Measurements from ENCODE around the gene FBXL19. TPM values are rescaled to one million over a fixed set of nuclear protein-coding genes. Genes with fewer than 3 reads are reported as not detected.
A peak's percentile ranks its signal among the peaks of the same experiment; 100 is the strongest.

The FBXL19 gene
- total and polyA plus RNA-seq, 2 experiments from 2014 or later: 2.1 to 19.4 TPM

GRCh38 chr16:30995927-30996323 is 72.6 kb downstream of the FBXL19 start:
- Histone ChIP-seq H3K4me1 (ENCODE audit: insufficient read depth) (peaks cover 26% of the 10 kb centered on the region), H3K36me3 (replicated peaks; ENCODE audit: insufficient read depth, low read depth) (no peaks in the 10 kb centered on the region), H2AFZ (no peak overlapping the region), H4K20me1 (ENCODE audit: insufficient read depth, poor library complexity, severe bottlenecking) (no peaks in the 10 kb centered on the region), H3K4me3 (no peak overlapping the region), H3K4me2 (peak overlapping the region; percentile 96), H3K9me2 (replicated peaks; ENCODE audit: insufficient read depth) (no peaks in the 10 kb centered on the region), H3K27me3 (peaks cover 4% of the 10 kb centered on the region), H3K79me2 (no peaks in the 10 kb centered on the region), H3K9me3 (ENCODE audit: low read depth) (no peaks in the 10 kb centered on the region), H3K27ac (peak overlapping the region; percentile 90)
- no peak for TF ChIP-seq EZH2 (IDR thresholded peaks at IDR 0.05; ENCODE audit: borderline replicate concordance)
- TF ChIP-seq CTCF (IDR thresholded peaks at IDR 0.05; ENCODE audit: poor library complexity): no peak
- DNase-seq (ENCODE audit: low spot score): no peak
- 91% methylated on average over 11 of the region's 11 CpGs for WGBS (ENCODE audit: low lambda C conversion rate, missing lambda C conversion rate)

GRCh38 chr16:30996324-30996984 is 73.1 kb downstream of the FBXL19 start:
- Histone ChIP-seq H3K9me3 (ENCODE audit: low read depth) (no peaks in the 10 kb centered on the region), H3K4me3 (peak overlapping the region; percentile 47), H2AFZ (peak overlapping the region; percentile 20), H3K79me2 (no peaks in the 10 kb centered on the region), H3K27me3 (peaks cover 4% of the 10 kb centered on the region), H3K4me1 (ENCODE audit: insufficient read depth) (peaks cover 26% of the 10 kb centered on the region), H3K4me2 (peak overlapping the region; percentile 96), H4K20me1 (ENCODE audit: insufficient read depth, poor library complexity, severe bottlenecking) (no peaks in the 10 kb centered on the region), H3K9me2 (replicated peaks; ENCODE audit: insufficient read depth) (no peaks in the 10 kb centered on the region), H3K27ac (peak overlapping the region; percentile 90), H3K36me3 (replicated peaks; ENCODE audit: insufficient read depth, low read depth) (no peaks in the 10 kb centered on the region)
- WGBS (ENCODE audit: low lambda C conversion rate, missing lambda C conversion rate): 35% methylated on average over 18 of the region's 23 CpGs
- TF ChIP-seq EZH2 (IDR thresholded peaks at IDR 0.05; ENCODE audit: borderline replicate concordance) (no peak), CTCF (IDR thresholded peaks at IDR 0.05; ENCODE audit: poor library complexity) (no peak), EZH2phosphoT487 (IDR thresholded peaks at IDR 0.05; ENCODE audit: low read depth, severe bottlenecking, unreplicated experiment) (no peak)
- DNase-seq (ENCODE audit: low spot score): peak; percentile 64

GRCh38 chr16:30996985-30997724 is 73.8 kb downstream of the FBXL19 start:
- Histone ChIP-seq H2AFZ (peak overlapping the region; percentile 90), H3K4me1 (ENCODE audit: insufficient read depth) (peaks cover 26% of the 10 kb centered on the region), H3K4me3 (peak overlapping the region; percentile 47), H3K36me3 (replicated peaks; ENCODE audit: insufficient read depth, low read depth) (no peaks in the 10 kb centered on the region), H3K27ac (peak overlapping the region; percentile 90), H3K4me2 (peak overlapping the region; percentile 96), H3K9me2 (replicated peaks; ENCODE audit: insufficient read depth) (no peaks in the 10 kb centered on the region), H3K27me3 (peaks cover 4% of the 10 kb centered on the region), H4K20me1 (ENCODE audit: insufficient read depth, poor library complexity, severe bottlenecking) (no peaks in the 10 kb centered on the region), H3K79me2 (no peaks in the 10 kb centered on the region), H3K9me3 (ENCODE audit: low read depth) (no peaks in the 10 kb centered on the region)
- peak; percentile 91 for DNase-seq (ENCODE audit: low spot score)
- TF ChIP-seq CTCF (IDR thresholded peaks at IDR 0.05; ENCODE audit: poor library complexity): no peak
- no peak for TF ChIP-seq EZH2 (IDR thresholded peaks at IDR 0.05; ENCODE audit: borderline replicate concordance)
- TF ChIP-seq EZH2phosphoT487 (IDR thresholded peaks at IDR 0.05; ENCODE audit: low read depth, severe bottlenecking, unreplicated experiment): no peak
- 4% methylated on average over 45 of the region's 60 CpGs for WGBS (ENCODE audit: low lambda C conversion rate, missing lambda C conversion rate)

All from hepatocyte (in vitro differentiated cells).